Activated T-helper 1 cell treated with Interleukin-2 at 50 U/mL for 16 hours (primary cell): ENCODE data around the gene DAPK2.
A peak's percentile ranks its signal among the peaks of the same experiment; 100 is the strongest.
"Not testable (repeated sequence)": the region's sequence is repeated elsewhere in the genome, so short reads cannot be mapped to it uniquely, and the experiment has no call there.

Experiments used
- DNase-seq: peaks from one replicate; pipeline ENCODE4 v3.0.0-alpha.2; 2020; ENCODE audit warnings: low read depth

Gene DAPK2

DNA sequence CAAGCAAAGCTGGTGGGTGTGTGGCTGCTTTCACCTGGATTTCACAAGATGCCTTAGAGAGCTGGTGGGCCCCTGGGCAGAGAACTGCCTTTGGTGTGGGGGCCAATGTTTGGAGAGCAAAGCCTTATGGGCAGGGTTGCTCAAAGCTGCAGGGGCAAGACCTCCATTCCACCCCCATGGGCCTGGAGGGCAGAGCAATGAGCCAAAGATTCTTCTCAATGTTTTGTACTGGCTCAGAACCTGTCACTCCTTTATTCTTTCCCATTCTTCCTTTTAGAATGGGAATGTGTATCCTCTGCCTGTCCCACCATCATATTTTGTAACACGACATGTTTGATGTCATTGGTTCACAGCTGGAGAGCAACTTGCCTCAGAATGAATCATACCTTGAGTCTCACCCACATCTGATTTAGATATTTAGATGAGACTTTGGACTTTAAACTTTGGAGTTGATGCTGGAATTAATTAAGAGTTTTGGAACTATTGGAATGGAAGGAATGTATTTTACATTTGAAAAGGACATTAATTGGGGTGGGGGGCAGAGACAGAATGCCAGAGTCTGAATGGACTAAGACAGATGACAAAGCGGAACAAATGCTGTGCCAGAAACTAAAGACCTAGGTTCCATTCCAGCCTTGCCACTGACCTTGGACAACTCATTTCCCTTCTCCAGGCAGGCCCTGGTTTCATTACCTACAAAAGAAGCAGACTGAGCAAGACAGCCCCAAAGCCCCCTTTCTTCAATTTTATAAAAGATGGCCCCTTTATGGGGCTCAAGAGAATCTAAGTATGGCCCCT is 72.9 kb downstream of the DAPK2 start:
- DNase-seq, result no peak

DNA sequence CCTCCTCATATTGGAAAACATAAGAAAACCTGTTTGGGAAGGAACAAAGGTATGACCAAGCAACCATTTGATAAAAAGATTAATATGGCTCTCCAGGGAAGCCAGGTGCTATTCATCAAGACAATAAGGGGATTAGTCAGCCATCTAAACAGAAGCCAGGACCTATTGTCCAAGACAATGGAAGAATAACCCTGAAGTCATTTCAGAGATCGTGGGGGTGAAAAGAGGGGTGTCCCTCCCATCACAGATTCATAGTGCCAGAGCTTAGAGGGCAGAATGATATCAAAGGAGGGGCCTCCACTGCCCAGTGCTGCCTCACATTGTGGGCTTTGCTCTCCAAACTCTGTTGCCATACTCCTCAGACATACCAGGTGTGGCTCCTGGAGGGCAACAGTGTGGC is 73.5 kb downstream of the DAPK2 start:
- DNase-seq, result no peak

- DNase-seq, result no peak
Observed at GRCh38 chr15:63971904-63972303, 74.4 kb downstream of the DAPK2 start.

DNA sequence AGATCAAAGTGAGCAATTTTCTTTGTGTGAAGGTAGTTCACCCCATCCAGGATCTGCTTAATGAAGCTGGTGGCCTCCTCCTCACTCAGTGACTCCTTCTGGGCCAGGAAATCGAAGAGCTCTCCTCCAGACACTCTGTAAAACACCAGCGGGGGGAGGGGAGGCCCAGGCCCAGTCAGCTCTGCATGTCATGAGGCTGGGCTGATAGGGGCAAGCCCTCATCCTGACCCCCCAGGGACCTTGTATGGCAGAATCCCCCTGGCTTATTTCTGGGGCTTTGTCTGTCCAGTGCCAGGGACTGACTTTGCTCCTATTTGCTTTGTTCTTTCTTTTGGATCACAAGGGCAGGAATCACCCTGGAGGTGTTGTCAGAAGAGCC is 74.9 kb downstream of the DAPK2 start:
- DNase-seq, result peak; percentile 22

- DNase-seq, result no peak
Observed at GRCh38 chr15:63970621-63971426, 75.5 kb downstream of the DAPK2 start.

GRCh38 chr15:63969652-63970421 is 76.4 kb downstream of the DAPK2 start:
- DNase-seq, result no peak

GRCh38 chr15:63968700-63969099 is 77.6 kb downstream of the DAPK2 start:
- no peak for DNase-seq

DNA sequence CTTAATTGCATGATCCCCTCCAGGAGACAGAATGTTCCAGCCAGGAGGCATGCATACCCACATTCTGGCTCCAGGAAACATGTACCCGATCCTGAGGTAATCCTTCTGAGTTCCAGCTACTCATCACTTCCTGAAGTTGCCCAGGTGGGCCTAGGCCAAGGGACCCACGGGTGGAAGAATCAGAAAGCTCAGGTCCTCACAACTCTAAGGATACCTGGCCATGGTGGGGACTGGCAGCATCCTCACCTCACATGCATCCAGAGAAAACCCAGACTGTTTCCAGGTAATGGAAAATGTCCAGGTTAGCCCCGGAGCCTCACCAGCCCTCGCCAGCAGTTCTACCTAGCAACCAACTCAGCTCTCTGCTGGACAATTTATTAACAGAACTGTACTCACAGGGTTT is 78.2 kb downstream of the DAPK2 start:
- no peak for DNase-seq

- no peak for DNase-seq
Observed at GRCh38 chr15:63967616-63968015, 78.7 kb downstream of the DAPK2 start.

- not testable (repeated sequence) for DNase-seq
Observed at GRCh38 chr15:63962947-63963721, 83.2 kb downstream of the DAPK2 start.

GRCh38 chr15:63953524-63953923 is 92.8 kb downstream of the DAPK2 start:
- DNase-seq, result no peak

GRCh38 chr15:63950911-63951481 is 95.3 kb downstream of the DAPK2 start:
- DNase-seq, result no peak

GRCh38 chr15:63948971-63949370 is 97.3 kb downstream of the DAPK2 start:
- no peak for DNase-seq

GRCh38 chr15:63948436-63948835 is 97.8 kb downstream of the DAPK2 start:
- DNase-seq, result no peak

DNA sequence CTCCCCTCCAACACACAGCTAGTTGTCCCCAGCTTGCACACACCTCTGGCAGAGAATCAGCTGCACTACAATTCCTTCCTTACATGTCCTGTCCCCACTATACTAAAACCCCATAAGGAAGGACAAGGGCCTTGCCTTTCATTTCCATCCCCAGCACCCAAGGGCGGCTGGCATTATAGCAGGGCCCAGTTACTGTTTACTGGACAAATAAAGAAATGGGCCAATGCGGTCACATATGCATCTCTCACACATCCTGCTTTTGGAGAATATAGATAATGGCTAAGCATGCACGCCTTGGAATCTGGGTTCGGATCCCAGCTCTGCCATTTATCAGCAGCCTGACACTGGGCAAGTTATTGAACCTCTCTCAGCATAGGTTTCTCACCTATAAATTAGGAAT is 99.1 kb downstream of the DAPK2 start:
- no peak for DNase-seq

DNA sequence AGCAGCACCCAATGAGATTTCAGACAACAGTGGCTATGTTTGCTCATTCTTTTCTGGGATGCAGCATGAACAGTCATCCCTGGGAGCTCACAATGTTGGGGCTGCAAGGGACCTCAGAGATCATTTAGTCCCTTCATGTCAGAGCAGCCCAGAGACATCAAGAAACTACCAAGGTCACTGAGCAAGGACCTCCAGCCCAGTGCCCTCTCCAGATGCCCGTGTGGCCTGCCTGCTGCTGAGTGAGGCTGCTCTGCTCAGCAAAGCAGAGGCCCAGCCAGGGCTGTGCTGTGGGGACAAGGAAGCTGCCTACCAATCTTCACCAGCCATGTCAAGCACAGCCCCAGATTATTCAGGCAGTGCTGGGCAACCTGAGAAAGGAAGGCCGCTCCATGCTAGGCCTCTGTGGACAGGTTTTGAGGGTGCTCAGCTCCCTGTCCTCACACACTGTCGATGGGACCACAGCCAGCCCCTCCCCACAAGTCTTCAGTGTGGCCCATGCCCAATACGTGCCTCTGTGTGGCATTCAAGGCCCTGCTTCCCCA is 99.7 kb downstream of the DAPK2 start:
- no peak for DNase-seq

DNA sequence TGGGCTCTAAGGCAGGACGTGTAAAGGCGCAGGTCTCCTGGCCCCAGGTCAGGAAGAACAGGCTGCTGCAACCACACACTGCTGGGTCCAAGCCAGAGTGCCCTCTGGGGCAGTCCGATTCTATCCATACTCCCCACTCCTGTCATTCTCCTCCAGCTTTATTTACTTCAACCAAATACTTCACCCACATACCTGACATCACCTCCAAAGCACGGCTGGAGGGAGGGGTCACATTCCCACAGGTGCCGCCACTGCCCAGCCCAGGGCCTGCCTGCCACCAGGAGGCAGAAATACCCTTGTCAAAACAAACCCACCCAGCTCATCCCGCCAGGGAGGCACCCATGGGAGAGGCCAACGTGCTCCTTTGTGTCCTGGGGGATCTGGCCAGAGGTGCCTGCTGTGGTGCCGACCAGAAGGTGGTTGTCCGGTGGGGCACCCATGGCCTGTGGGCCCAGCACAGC is 100.4 kb downstream of the DAPK2 start:
- DNase-seq, result no peak

DNA sequence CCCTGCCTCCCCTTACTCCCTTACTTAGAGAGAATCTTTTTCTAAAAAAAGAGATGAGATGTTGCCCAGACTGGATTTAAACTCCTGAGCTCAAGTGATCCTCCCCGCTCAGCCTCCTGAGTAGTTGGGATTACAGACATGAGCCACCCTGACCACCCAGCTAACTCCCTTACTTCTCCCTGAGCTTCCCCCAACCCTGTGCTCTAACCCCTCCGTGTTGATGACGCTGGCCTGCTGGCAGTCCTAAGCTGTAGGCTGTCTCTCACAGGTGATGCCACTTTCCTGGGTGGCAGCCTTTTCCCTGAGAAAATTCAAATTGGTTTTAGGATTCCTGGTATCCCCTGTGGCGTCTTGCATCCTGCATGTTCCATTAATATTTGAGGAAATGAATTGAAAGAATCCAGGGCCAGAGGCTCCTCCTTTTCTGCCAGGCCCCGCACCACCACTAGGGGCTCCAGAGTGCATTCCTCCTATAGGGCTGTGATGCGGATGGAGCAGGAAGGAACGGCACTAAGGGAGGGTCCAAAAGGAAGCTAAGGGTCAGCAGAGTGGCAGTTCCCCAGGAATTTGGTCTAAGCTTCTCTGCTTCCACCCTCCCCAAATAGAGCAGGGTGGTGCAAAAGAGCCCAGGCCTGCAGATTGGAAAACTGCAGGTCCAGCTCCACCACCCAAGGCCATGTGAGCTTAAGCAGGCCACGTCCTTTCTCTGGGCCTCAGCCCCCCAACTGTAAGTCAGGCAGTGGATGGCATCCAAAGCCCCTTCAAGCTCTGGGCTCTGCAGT is 101.1 kb downstream of the DAPK2 start:
- peak; percentile 34 for DNase-seq

DNA sequence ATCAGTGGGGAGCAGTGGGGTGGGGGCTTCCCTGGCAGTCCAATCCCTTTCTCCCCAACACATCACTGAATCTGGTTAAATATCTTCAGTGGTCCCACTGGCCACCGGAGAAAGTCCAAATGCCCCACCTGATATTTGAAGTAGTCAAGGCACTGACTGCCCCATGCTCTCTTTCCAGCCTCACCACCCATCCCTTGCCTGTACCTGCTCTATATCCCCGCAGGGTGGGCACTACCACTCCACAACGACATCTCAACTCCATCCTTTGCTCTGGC is 101.7 kb downstream of the DAPK2 start:
- DNase-seq, result no peak

DNA sequence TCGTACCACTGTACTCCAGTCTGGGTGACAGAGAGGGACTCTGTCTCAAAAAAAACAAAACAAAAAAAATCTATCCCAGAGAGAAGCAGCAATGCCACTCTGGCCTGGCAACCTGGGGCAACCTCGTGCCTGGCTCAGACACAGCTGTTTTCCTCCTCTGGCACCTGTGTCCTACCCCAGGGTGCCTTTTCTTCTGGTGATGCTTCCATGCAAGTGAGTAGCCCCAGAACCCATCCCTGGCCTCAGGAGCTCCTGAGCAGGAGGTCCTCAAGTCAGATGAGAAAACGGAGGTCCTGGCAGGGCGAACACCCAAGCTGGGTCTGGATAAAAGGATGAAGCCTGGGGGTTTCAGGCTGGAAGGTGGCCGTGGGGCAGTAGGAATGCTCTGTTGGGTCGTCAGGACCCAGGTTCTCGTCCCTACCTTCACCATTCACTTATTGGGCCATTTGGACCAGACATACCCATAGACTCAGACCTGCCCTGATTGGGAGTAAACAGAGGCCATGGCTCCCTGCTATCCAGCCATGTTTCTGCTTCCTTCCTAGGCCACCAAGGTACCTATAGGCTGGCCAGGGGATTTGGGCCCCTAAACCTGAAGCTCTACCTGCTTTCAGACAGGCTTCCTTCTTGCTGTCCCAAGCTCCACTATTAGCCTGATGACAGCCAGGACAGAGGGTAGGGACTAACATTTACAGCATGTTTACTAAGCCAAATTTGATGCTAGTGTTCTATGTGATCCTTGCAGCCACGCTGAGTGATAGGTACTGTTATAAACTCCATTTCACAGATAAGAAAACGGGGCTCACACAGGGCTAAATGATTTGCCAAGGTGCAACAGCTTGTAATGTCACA is 102.2 kb downstream of the DAPK2 start:
- DNase-seq, result no peak
